ENCODE results near the gene PLEKHM1.
"Not testable (repeated sequence)": the region's sequence is repeated elsewhere in the genome, so short reads cannot be mapped to it uniquely, and the experiment has no call there.

DNA sequence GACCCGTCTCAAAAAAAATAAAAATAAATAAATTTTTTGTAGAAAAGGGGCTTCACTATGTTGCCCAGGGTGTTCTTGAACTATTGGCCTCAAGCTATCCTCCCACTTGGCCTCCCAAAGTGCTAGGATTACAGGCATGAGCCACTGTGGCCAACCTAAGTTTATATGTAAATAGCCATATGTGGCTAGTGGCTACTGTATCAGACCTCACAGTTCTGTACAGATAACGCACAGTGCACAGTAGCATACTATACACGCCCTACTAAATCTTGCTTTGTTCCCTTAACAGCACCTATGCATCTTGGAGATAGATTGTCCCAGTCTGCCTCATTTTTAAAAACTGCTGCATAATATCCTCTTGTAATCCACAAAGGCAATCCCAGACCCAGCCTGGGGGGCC is 8.7 kb upstream of the PLEKHM1 start:
- not testable (repeated sequence) for TF ChIP-seq CTCF (IDR thresholded peaks at IDR 0.05; ENCODE audit: low read depth, low read length, missing input control); TAF1 (conservative IDR thresholded peaks at IDR 0.05); YY1 (IDR thresholded peaks at IDR 0.05); SP1 (IDR thresholded peaks at IDR 0.05); RXRA (IDR thresholded peaks at IDR 0.05); RAD21 (IDR thresholded peaks at IDR 0.05); NR2F2 (IDR thresholded peaks at IDR 0.05)
- TF ChIP-seq, protein P1, sequence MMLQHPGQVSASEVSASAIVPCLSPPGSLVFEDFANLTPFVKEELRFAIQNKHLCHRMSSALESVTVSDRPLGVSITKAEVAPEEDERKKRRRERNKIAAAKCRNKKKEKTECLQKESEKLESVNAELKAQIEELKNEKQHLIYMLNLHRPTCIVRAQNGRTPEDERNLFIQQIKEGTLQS (IDR thresholded peaks at IDR 0.05), result not testable (repeated sequence)
- TF ChIP-seq, protein P2, sequence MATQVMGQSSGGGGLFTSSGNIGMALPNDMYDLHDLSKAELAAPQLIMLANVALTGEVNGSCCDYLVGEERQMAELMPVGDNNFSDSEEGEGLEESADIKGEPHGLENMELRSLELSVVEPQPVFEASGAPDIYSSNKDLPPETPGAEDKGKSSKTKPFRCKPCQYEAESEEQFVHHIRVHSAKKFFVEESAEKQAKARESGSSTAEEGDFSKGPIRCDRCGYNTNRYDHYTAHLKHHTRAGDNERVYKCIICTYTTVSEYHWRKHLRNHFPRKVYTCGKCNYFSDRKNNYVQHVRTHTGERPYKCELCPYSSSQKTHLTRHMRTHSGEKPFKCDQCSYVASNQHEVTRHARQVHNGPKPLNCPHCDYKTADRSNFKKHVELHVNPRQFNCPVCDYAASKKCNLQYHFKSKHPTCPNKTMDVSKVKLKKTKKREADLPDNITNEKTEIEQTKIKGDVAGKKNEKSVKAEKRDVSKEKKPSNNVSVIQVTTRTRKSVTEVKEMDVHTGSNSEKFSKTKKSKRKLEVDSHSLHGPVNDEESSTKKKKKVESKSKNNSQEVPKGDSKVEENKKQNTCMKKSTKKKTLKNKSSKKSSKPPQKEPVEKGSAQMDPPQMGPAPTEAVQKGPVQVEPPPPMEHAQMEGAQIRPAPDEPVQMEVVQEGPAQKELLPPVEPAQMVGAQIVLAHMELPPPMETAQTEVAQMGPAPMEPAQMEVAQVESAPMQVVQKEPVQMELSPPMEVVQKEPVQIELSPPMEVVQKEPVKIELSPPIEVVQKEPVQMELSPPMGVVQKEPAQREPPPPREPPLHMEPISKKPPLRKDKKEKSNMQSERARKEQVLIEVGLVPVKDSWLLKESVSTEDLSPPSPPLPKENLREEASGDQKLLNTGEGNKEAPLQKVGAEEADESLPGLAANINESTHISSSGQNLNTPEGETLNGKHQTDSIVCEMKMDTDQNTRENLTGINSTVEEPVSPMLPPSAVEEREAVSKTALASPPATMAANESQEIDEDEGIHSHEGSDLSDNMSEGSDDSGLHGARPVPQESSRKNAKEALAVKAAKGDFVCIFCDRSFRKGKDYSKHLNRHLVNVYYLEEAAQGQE (IDR thresholded peaks at IDR 0.05), result not testable (repeated sequence)
- TF ChIP-seq, protein P3, sequence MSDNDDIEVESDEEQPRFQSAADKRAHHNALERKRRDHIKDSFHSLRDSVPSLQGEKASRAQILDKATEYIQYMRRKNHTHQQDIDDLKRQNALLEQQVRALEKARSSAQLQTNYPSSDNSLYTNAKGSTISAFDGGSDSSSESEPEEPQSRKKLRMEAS (IDR thresholded peaks at IDR 0.05), result not testable (repeated sequence)
- TF ChIP-seq, protein P4, sequence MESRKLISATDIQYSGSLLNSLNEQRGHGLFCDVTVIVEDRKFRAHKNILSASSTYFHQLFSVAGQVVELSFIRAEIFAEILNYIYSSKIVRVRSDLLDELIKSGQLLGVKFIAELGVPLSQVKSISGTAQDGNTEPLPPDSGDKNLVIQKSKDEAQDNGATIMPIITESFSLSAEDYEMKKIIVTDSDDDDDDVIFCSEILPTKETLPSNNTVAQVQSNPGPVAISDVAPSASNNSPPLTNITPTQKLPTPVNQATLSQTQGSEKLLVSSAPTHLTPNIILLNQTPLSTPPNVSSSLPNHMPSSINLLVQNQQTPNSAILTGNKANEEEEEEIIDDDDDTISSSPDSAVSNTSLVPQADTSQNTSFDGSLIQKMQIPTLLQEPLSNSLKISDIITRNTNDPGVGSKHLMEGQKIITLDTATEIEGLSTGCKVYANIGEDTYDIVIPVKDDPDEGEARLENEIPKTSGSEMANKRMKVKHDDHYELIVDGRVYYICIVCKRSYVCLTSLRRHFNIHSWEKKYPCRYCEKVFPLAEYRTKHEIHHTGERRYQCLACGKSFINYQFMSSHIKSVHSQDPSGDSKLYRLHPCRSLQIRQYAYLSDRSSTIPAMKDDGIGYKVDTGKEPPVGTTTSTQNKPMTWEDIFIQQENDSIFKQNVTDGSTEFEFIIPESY (IDR thresholded peaks at IDR 0.05), result not testable (repeated sequence)
